ENCODE results near the gene LGALS3. TPM values are rescaled to one million over a fixed set of nuclear protein-coding genes. Genes with fewer than 3 reads are reported as not detected.

LGALS3 gene
- total and polyA plus RNA-seq, 2 donors from 2014 or later, result 235 to 241 TPM

- DNase-seq, result no peak
- H3K27ac ChIP-seq (ENCODE audit: low read depth in 2 of 2, low read length in 2 of 2), result peak overlapping the region in 1 of 2 donors; percentile 3
- no peak overlapping the region for H3K9ac ChIP-seq (ENCODE audit: low read length in 3 of 3)
- no peaks in the 10 kb centered on the region for H3K36me3 ChIP-seq (ENCODE audit: control insufficient read depth in 2 of 3, insufficient read depth in 3 of 3, low read length in 3 of 3)
- H3K4me3 ChIP-seq (ENCODE audit: low read length in 3 of 3), result no peak overlapping the region
- TF ChIP-seq, protein P1, sequence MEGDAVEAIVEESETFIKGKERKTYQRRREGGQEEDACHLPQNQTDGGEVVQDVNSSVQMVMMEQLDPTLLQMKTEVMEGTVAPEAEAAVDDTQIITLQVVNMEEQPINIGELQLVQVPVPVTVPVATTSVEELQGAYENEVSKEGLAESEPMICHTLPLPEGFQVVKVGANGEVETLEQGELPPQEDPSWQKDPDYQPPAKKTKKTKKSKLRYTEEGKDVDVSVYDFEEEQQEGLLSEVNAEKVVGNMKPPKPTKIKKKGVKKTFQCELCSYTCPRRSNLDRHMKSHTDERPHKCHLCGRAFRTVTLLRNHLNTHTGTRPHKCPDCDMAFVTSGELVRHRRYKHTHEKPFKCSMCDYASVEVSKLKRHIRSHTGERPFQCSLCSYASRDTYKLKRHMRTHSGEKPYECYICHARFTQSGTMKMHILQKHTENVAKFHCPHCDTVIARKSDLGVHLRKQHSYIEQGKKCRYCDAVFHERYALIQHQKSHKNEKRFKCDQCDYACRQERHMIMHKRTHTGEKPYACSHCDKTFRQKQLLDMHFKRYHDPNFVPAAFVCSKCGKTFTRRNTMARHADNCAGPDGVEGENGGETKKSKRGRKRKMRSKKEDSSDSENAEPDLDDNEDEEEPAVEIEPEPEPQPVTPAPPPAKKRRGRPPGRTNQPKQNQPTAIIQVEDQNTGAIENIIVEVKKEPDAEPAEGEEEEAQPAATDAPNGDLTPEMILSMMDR (IDR thresholded peaks at IDR 0.05; ENCODE audit: borderline replicate concordance, extremely low read depth, insufficient read depth), result no peak
- H3K4me1 ChIP-seq (ENCODE audit: control insufficient read depth in 2 of 3, insufficient read depth in 2 of 3, low read depth in 1 of 3, low read length in 3 of 3), result peaks cover 0 to 37% (median 11%) of the 10 kb centered on the region in 3 donors
- no peaks in the 10 kb centered on the region for H3K27me3 ChIP-seq (ENCODE audit: control insufficient read depth, insufficient read depth, low read length)
- no peak for FAIRE-seq
- intact Hi-C loops (cut with DNase I), result no loop called here
- no peaks in the 10 kb centered on the region for H3K9me3 ChIP-seq (ENCODE audit: control insufficient read depth in 2 of 3, insufficient read depth in 1 of 3, low read length in 3 of 3)
These were observed 8.2 kb upstream of the LGALS3 start for GRCh38 chr14:55120571-55121495.

DNA sequence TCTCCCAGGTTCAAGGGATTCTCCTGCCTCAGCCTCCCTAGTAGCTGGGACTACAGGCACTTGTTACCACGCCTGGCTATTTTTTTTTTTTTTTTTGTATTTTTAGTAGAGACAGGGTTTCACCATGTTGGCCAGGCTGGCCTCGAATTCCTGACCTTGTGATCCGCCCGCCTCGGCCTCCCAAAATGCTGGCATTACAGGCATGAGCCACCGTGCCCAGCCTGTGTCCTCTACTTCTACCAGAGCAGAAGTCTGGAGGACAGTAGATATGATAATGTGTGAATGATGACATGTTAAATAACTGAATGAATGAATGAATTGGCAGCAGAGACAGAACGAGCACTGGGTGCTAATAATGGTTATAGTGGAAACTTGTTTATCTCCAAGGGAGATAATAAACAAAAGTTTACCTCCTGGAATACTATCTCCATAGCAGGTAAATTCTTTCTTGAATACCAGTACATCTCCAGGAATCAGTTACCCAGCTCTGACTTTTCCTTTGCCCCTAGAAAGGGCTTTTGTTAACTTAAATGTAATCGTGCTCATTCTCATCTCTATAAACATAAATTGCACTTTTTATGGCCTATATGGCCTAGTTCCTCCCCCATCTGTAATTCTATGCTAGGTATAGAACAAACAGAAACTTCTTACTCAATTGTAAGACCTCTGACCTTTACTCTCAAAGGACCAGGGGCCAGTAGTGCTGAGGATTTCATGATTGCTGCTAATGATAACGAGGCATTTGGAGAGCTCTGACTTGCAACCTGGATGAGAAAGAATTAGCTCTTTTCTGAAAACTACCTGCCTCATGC, 7.2 kb upstream of the LGALS3 start:
- no peak overlapping the region for H3K4me3 ChIP-seq (ENCODE audit: low read length in 3 of 3)
- no peak for FAIRE-seq
- H3K9ac ChIP-seq (ENCODE audit: low read length in 3 of 3), result peak overlapping the region in 1 of 3 donors; percentile 13
- peak overlapping the region; percentile 44 to 77 for H3K27ac ChIP-seq (ENCODE audit: low read depth in 2 of 2, low read length in 2 of 2)
- no peaks in the 10 kb centered on the region for H3K27me3 ChIP-seq (ENCODE audit: control insufficient read depth, insufficient read depth, low read length)
- peaks cover 0 to 32% (median 4%) of the 10 kb centered on the region in 3 donors for H3K4me1 ChIP-seq (ENCODE audit: control insufficient read depth in 2 of 3, insufficient read depth in 2 of 3, low read depth in 1 of 3, low read length in 3 of 3)
- DNase-seq, result no peak
- intact Hi-C loops (cut with DNase I), result no loop called here
- TF ChIP-seq, protein P1 (IDR thresholded peaks at IDR 0.05; ENCODE audit: borderline replicate concordance, extremely low read depth, insufficient read depth), result no peak
- H3K36me3 ChIP-seq (ENCODE audit: control insufficient read depth in 2 of 3, insufficient read depth in 3 of 3, low read length in 3 of 3), result no peaks in the 10 kb centered on the region
- no peaks in the 10 kb centered on the region for H3K9me3 ChIP-seq (ENCODE audit: control insufficient read depth in 2 of 3, insufficient read depth in 1 of 3, low read length in 3 of 3)

DNA sequence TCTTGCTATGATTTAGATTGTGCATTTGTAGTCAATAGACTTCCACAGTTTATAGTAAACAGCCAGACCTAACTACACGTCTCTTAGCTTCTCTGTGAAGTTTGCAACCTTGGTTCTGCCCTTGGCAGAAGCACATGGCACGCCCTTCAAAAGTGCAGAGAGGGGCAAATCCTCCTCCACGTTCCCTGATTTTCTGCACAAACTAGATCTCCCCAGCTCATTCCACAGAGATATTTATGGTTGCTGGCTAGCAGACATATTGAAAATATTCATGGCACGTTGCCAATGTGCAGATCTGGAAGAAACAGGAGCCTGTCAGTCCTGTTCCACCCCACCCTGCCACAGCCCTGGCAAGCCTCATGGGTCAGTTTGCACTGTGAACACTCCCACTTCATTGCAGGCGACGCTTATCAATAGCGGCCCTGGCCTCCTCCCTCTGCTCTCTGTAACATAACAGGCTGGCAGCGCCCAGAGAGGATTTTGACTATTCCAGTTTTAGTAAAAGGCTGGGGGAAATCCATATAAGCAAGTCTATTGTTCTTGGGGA, 6.5 kb upstream of the LGALS3 start:
- no peak for FAIRE-seq

More for the DNA sequence above, 6.5 kb upstream of the LGALS3 start:
- Histone ChIP-seq H3K4me3 (ENCODE audit: low read length in 3 of 3) (no peak overlapping the region), H3K9me3 (ENCODE audit: control insufficient read depth in 2 of 3, insufficient read depth in 1 of 3, low read length in 3 of 3) (no peaks in the 10 kb centered on the region), H3K9ac (ENCODE audit: low read length in 3 of 3) (no peak overlapping the region), H3K36me3 (ENCODE audit: control insufficient read depth in 2 of 3, insufficient read depth in 3 of 3, low read length in 3 of 3) (no peaks in the 10 kb centered on the region), H3K27ac (ENCODE audit: low read depth in 2 of 2, low read length in 2 of 2) (peak overlapping the region; percentile 44 to 77), H3K4me1 (ENCODE audit: control insufficient read depth in 2 of 3, insufficient read depth in 2 of 3, low read depth in 1 of 3, low read length in 3 of 3) (peaks cover 0 to 30% (median 4%) of the 10 kb centered on the region in 3 donors), H3K27me3 (ENCODE audit: control insufficient read depth, insufficient read depth, low read length) (no peaks in the 10 kb centered on the region)
- intact Hi-C loops (cut with DNase I), result no loop called here
- TF ChIP-seq, protein P1 (IDR thresholded peaks at IDR 0.05; ENCODE audit: borderline replicate concordance, extremely low read depth, insufficient read depth), result no peak
- peak in 3 of 5 donors; percentile 48 to 69 (median 52) for DNase-seq
